Stimulated activated memory B cell treated with anti-CD40 and anti-IgM and Interleukin-4, amounts not matched to agents 10 μg/mL and 1 μg/mL and 100 μg/mL, for 72 hours (primary cell): ENCODE data around the gene LAMC3.

Experiments used
- ATAC-seq: fragments of 150-1000 bp; cut with Tn5 transposase; 2 replicates; pipeline ENCODE4 v1.10.0; 2021
- H3K27ac Mint-ChIP-seq: one replicate; pipeline ENCODE4 v1.8.0; 2022; ENCODE audit warnings: mild to moderate bottlenecking, mixed read lengths
- H3K27me3 Mint-ChIP-seq: one replicate; pipeline ENCODE4 v1.8.0; 2022; ENCODE audit warnings: mixed read lengths
- H3K36me3 Mint-ChIP-seq: one replicate; pipeline ENCODE4 v1.8.0; 2022; ENCODE audit warnings: mixed read lengths
- H3K4me1 Mint-ChIP-seq: one replicate; pipeline ENCODE4 v1.8.0; 2022; ENCODE audit warnings: mixed read lengths
- H3K4me3 Mint-ChIP-seq: one replicate; pipeline ENCODE4 v1.8.0; 2022; ENCODE audit warnings: mild to moderate bottlenecking, moderate library complexity, mixed read lengths
- H3K9me3 Mint-ChIP-seq: one replicate; pipeline ENCODE4 v1.8.0; 2022; ENCODE audit warnings: mixed read lengths

LAMC3 gene

DNA sequence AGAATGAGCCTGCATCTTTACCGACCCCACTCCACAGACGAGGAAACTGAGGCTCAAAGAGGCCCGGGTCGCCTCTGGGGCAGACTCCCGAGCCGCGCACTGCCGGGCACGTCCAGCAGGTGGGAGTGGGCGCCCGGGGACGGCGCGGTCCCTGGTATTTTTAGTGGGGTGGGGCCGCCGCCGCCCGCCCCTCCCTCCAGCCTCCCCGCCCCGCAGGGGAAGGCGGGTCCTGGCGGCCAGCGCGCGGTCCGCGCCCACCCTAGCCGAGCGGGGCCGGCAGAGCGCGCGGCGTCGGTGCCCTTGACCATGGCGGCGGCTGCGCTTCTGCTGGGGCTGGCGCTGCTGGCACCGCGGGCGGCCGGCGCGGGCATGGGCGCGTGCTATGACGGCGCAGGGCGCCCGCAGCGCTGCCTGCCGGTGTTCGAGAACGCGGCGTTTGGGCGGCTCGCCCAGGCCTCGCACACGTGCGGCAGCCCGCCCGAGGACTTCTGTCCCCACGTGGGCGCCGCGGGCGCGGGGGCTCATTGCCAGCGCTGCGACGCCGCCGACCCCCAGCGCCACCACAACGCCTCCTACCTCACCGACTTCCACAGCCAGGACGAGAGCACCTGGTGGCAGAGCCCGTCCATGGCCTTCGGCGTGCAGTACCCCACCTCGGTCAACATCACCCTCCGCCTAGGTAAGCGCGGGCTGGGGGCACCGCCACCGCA, at the start of gene LAMC3:
Gene LAMC3 (plus strand): TSS at position 266 of the 710 bp plus-strand sequence. CDS start 41 bp downstream, at position 307.
- H3K36me3 Mint-ChIP-seq, result no peaks in the 10 kb centered on the region
- peaks cover 75% of the 10 kb centered on the region for H3K27me3 Mint-ChIP-seq
- ATAC-seq, result peak; percentile 37
- H3K4me1 Mint-ChIP-seq, result no peaks in the 10 kb centered on the region
- H3K27ac Mint-ChIP-seq, result no peak within 1 kb of the TSS
- no peaks in the 10 kb centered on the region for H3K9me3 Mint-ChIP-seq
- H3K4me3 Mint-ChIP-seq, result peak within 1 kb of the TSS; percentile 34

DNA sequence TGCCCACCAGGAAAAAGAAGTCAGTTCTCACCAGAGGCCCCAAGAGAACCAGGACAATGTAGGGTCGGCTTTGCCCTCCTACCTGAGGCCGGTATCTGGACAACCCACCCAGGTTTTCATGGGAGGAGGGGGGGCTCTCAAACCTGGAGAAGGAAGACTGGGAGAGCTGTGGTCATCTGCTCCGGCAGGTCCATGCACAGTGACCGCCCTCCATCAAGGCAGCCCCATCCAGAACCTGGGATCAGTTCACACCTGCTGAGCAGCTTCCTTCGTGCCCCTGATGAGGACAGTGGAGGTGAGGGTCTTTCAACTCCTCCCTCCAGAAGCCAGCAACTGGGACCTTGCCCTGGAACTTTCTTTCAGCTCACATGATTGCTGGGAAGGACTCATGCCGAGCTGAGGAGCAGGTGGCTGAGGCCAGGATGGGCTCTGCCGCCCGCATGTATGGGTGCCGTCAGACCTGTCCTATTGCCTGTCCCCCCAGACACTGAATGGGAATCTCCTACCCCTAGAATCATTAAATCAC, 49.1 kb upstream of the LAMC3 start:
- H3K4me3 Mint-ChIP-seq, result no peak overlapping the region
- H3K4me1 Mint-ChIP-seq, result no peaks in the 10 kb centered on the region
- peaks cover 6% of the 10 kb centered on the region for H3K36me3 Mint-ChIP-seq
- peaks cover 11% of the 10 kb centered on the region for H3K27me3 Mint-ChIP-seq
- no peak for ATAC-seq
- H3K27ac Mint-ChIP-seq, result no peak overlapping the region
- peaks cover 6% of the 10 kb centered on the region for H3K9me3 Mint-ChIP-seq

DNA sequence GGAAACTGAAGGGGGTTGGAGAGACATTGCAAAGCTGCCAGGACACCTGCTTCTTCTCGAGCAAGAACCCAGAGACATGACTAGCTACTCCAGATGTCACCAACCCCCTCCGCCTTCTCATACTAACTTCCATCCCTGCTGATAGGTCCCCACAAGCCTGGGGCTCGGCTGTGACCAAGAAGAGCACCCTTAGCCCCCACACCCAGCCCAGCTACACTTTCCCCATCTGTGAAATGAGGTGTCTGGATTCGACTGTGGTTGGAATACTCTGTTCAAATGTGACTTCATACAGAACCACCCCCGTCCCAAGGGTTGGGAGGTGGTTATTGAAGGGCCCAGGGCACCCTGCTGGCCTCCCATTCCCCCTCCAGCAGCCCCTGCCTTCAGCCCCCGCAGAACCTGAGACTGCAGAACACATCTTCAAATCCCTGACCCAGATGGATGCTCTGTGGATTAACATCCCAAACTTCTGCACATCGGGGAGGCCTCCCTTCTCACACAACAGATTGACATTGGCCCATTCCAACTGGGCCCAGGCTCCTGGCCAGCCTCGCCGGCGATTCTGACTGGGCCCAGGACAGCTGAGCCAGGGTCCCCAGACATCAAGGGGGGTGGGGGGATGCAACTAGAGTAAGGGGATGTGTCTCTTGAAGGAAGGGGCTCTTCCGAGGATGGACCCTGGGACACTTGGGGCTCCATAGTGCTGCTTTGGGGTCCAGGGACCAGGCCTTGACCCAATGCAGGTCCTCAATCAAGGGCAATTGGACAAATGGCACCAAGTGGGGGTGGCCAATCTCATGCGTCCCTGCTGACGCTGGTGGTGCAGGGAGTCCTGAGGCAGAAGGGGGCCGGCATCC, 48.2 kb upstream of the LAMC3 start:
- Mint-ChIP-seq H3K4me1 (no peaks in the 10 kb centered on the region), H3K36me3 (peaks cover 6% of the 10 kb centered on the region), H3K9me3 (peaks cover 6% of the 10 kb centered on the region), H3K27ac (no peak overlapping the region), H3K27me3 (peaks cover 11% of the 10 kb centered on the region), H3K4me3 (no peak overlapping the region)
- ATAC-seq, result no peak

DNA sequence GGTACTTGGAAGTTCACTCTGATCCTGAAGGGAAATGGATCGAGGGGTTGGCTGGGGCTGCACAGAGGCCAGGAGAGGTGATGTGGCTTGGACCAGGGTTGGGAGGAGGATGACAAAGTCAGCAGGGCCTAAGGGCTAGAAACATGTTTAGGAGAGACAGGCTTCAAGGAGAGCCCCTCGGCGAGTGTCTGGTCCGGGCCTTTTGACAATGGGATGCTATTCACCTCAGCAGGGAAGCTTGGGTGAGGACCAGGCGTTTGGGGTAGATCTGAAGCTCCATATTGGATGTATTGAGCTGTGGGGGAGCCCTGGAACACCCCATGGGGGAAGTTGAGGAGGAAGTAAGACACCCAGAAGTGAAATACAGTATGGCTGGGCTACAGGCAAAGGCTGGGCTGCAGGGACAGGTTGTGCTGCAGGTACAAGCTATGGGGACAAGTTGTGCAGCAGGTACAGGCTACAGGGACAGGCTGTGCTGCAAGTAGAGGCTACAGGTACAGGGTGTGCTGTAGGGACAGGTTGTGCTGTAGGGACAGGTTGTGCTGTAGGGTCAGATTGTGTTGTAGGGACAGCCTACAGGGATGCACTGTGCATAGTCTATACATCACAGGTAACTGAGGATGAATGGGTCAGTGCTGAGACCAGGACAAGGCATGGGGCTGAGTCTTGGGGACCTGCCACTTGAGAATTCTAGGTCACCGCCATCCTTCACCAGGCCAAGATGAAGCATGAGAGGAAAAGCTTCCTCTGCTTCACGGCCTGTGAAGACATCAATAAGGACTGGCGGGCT, 47.3 kb upstream of the LAMC3 start:
- peaks cover 6% of the 10 kb centered on the region for H3K36me3 Mint-ChIP-seq
- no peak overlapping the region for H3K27ac Mint-ChIP-seq
- no peak for ATAC-seq
- no peak overlapping the region for H3K4me3 Mint-ChIP-seq
- H3K27me3 Mint-ChIP-seq, result peaks cover 15% of the 10 kb centered on the region
- H3K4me1 Mint-ChIP-seq, result no peaks in the 10 kb centered on the region
- peaks cover 6% of the 10 kb centered on the region for H3K9me3 Mint-ChIP-seq

DNA sequence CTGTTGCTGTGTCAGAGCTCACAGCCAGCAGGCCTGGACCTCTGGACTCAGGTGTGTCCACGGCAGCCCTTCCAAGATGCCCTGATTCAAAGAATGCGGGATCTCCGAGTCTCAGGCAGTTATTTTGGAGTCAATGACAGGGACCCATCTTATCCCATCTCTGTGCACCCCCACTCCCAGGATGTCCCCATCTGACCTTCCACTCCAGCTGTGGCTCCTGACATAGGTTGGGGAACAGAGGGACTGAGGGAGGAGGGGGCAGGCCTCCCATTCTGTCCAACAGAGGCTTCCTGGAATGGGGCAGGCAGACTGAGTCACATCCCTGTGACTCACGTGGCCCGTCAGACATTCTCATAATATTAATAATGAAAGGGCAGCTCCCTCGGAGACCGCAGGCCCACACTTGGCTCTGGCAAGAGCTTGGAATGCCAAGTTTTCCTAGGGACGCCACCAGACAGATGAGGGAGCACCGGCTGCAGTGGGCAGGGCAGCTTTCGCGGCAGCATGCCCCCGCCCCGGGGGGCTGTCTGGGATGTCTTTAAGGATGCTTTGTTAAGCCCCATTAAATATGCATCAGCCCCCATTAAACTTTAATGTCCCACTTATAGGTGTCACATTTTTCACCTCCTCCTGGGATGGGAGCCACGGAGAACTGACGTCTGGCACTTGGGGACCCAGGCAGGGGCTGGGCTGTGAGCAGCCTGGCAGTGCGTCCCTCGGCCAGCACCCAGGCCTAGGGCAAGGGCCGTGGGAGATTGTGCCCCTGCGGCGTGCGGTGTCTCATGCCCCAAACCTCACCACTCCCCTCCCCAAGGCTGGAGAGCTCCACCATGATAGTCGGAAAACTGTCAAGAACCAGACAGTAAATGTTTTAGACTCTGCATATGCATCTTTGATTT, 46.3 kb upstream of the LAMC3 start:
- ATAC-seq, result no peak
- Mint-ChIP-seq H3K4me3 (no peak overlapping the region), H3K27ac (no peak overlapping the region), H3K36me3 (peaks cover 6% of the 10 kb centered on the region), H3K27me3 (peaks cover 20% of the 10 kb centered on the region), H3K4me1 (no peaks in the 10 kb centered on the region), H3K9me3 (peaks cover 6% of the 10 kb centered on the region)

DNA sequence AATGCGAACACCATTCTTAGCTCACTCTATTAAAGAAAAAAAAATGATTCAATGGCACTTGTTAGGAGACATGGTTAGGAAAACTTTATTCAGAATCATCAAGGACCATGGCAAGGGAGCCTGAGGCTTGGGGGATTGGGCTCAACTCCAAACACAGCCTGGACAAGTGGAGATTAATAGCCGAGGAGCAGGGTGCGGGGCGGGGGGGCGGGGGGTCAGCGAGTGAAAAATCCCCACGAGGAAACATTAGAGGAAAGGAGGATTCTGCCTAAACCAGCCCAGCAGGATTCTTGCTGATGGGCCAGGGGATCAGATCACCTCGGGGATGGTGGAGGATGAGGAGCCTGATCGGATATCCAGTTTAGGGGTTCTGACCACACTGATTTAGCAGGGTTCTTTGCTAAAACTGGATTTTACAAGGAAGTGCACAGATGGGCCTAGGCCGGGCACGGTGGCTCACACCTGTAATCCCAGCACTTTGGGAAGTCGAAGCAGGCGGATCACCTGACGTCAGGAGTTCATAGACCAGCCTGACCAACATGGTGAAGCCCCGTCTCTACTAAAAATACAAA, 45.6 kb upstream of the LAMC3 start:
- ATAC-seq, result no peak
- peaks cover 6% of the 10 kb centered on the region for H3K36me3 Mint-ChIP-seq
- peaks cover 6% of the 10 kb centered on the region for H3K9me3 Mint-ChIP-seq
- no peak overlapping the region for H3K27ac Mint-ChIP-seq
- H3K4me3 Mint-ChIP-seq, result no peak overlapping the region
- H3K27me3 Mint-ChIP-seq, result peaks cover 20% of the 10 kb centered on the region
- no peaks in the 10 kb centered on the region for H3K4me1 Mint-ChIP-seq

DNA sequence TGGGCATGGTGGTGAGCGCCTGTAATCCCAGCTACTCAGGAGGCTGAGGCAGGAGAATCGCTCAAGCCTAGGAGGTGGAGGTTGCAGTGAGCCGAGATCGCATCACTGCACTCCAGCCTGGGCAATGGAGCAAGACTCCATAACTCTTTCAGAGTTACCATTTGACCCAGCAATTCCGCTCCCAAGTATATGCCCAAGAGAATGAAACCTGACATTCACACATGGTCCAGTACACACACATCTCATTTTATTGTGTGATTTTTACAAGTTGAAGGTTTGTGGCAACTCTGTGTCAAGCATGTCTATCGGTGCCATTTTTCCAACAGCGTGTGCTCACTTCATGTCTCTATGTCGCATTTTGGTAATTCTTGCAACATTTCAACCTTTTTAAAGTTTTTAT, 45.1 kb upstream of the LAMC3 start:
- H3K4me1 Mint-ChIP-seq, result no peaks in the 10 kb centered on the region
- peaks cover 20% of the 10 kb centered on the region for H3K27me3 Mint-ChIP-seq
- peaks cover 6% of the 10 kb centered on the region for H3K36me3 Mint-ChIP-seq

DNA sequence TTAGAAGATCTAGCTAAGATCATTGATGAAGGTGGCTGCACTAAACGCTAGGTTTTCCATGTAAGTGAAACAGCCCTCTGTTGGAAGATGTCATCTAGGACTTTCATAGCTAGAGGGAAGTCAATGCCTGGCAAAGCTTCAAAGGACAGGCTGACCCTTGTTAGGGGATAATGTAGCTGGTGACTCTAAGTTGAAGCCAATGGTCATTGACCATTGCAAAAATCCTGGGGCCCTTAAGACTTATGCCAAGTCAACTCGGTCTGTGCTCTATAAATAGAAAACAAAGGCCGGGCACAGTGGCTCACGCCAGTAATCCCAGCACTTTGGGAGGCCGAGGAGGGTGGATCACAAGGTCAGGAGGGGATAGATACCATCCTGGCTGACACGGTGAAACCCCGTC, 43.3 kb upstream of the LAMC3 start:
- no peak overlapping the region for H3K4me3 Mint-ChIP-seq
- no peak for ATAC-seq
- H3K4me1 Mint-ChIP-seq, result no peaks in the 10 kb centered on the region
- peaks cover 25% of the 10 kb centered on the region for H3K27me3 Mint-ChIP-seq
- no peaks in the 10 kb centered on the region for H3K9me3 Mint-ChIP-seq
- peaks cover 6% of the 10 kb centered on the region for H3K36me3 Mint-ChIP-seq
- no peak overlapping the region for H3K27ac Mint-ChIP-seq

More for the DNA sequence above, 45.1 kb upstream of the LAMC3 start:
- Mint-ChIP-seq H3K4me3 (no peak overlapping the region), H3K27ac (no peak overlapping the region), H3K9me3 (peaks cover 1% of the 10 kb centered on the region)
- no peak for ATAC-seq

DNA sequence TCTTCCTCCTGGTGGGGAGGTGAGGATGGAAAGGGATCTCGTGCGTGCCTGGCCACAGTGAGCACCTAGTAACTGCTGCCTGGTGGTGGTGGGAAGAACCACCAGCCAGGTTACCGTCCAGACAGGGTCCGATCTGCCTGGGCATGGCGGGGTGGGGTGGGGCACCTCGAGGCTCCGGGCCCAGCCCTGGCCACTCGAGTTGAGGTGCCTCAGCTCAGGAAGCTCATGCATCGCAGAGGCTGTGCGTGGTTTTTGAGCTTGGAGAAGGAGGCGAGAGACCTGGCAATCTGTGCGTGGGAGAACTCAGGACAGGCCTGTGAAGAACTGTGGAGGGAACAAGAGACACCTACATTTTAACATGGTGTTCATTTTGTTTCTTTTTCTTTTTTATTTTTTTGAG, 38.9 kb upstream of the LAMC3 start:
- H3K27me3 Mint-ChIP-seq, result peaks cover 53% of the 10 kb centered on the region
- peaks cover 3% of the 10 kb centered on the region for H3K9me3 Mint-ChIP-seq
- no peak for ATAC-seq
- H3K36me3 Mint-ChIP-seq, result no peaks in the 10 kb centered on the region
- H3K4me3 Mint-ChIP-seq, result no peak overlapping the region
- no peaks in the 10 kb centered on the region for H3K4me1 Mint-ChIP-seq
- H3K27ac Mint-ChIP-seq, result no peak overlapping the region

DNA sequence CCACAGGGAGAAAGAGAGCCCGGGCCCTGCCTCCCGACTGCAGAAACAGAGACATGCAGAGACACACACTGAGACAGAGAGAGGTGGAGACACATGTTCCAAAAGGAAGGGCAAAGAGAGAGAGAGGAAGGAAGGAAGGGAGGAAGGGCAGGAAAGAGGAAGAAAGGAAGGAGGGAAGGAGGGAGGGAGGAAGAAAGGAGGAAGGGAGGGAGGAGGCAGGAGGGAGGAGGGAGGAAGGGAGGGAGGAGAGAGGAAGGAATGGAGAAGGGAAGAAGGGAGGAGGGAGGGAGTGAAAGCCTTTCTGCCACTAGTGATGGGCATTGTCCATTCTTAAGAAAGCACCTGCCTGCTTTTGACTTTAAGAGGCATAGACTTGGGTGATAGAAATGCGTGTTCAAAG, 38.1 kb upstream of the LAMC3 start:
- Mint-ChIP-seq H3K27ac (no peak overlapping the region), H3K27me3 (peaks cover 53% of the 10 kb centered on the region), H3K4me3 (no peak overlapping the region), H3K4me1 (no peaks in the 10 kb centered on the region), H3K36me3 (no peaks in the 10 kb centered on the region), H3K9me3 (peaks cover 3% of the 10 kb centered on the region)
- ATAC-seq, result no peak

DNA sequence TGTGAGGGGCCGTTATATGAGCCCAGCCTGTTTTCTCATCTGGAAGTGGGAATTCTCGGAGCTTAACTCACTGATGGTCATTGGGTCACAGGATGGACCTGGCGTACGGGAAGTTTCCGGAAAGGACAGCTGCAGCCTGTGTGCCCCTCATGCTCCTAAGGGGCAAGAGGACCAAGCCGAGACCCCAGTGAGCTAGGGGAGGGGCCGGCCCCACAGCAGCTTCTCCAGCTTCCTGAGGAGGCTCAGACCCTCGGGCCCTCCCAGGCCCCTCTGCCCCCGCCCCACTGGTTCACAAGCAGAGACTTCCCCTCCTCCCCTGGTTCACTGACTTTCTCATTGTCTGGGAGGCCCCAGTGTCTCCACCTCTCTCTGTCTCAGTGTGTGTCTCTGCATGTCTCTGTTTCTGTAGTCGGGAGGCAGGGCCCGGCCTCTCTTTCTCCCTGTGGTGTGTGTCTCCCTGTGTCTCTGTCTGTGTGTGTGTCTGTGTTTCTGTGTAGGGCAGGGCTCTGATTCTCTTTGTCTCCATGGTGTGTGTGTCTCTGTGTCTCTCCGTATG, 37.6 kb upstream of the LAMC3 start:
- no peak overlapping the region for H3K27ac Mint-ChIP-seq
- no peak for ATAC-seq
- H3K36me3 Mint-ChIP-seq, result no peaks in the 10 kb centered on the region

DNA sequence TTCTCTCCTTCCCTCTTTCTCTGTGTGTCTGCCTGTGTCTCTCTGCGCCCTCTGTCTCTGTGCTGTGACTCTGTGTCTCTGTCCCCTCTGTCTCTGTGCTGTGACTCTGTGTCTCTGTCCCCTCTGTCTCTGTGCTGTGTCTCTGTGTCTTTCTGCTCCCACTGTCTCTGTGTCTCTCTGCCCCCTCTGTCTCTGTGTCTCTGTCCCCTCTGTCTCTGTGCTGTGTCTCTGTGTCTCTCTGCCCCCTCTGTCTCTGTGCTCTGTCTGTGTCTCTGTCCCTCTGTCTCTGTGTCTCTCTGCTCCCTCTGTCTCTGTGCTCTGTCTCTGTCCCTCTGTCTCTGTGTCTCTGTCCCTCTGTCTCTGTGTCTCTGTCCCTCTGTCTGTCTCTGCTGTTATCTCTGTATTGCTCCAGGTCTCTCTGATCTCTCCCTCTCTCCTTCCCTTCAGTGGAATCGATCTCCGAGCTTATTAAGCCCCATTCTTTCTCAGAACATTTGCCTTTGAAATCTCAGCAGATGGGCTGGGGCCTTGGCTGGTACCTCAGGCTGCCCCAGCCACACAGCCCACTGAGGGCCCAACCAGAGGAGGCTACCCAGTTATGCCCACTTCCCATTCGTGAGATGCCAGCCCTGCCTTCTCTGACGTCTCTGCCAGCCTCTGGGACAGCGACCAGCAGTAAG, 36.6 kb upstream of the LAMC3 start:
- Mint-ChIP-seq H3K4me1 (no peaks in the 10 kb centered on the region), H3K4me3 (no peak overlapping the region), H3K9me3 (peaks cover 3% of the 10 kb centered on the region), H3K27me3 (peaks cover 50% of the 10 kb centered on the region), H3K36me3 (no peaks in the 10 kb centered on the region), H3K27ac (no peak overlapping the region)
- no peak for ATAC-seq

More for the DNA sequence above, 37.6 kb upstream of the LAMC3 start:
- Mint-ChIP-seq H3K27me3 (peaks cover 53% of the 10 kb centered on the region), H3K9me3 (peaks cover 3% of the 10 kb centered on the region), H3K4me1 (no peaks in the 10 kb centered on the region), H3K4me3 (no peak overlapping the region)

DNA sequence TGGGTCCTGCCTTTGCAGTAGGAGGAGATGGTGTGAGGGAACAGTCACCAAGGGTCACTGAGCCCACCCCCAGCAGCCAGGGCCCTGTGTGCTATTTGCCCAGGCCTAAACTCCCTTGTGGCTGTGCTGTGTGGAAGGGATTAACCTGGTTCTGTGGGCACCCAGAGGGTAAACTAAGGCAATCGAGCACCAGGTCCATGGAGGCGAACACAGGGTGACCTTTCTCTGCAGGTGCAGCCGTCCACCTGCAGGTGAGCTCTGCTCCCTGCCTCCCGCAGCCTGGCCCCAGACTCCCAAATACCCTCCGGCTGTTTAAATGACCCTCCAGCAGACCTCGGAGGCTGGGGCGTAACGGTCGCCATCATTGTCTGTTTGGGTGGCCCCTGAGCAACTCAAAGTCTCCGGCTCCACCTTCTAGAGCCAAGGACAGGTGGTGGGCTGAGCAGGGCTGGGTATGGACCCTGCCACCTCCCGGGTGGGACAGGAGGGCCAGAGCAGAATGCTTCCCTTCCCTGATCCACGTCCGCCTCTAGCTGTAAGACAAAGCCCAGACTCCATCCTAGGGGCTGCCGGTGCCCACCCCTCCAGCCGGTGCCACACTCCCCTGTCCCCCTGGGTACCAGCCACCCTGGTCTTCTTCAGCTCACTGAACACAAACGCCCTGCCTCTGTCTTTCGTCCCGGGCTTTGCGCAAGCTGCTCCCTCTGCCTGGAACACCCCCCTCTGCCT, 35.9 kb upstream of the LAMC3 start:
- ATAC-seq, result no peak
- Mint-ChIP-seq H3K36me3 (no peaks in the 10 kb centered on the region), H3K9me3 (peaks cover 3% of the 10 kb centered on the region), H3K4me3 (no peak overlapping the region), H3K27ac (no peak overlapping the region), H3K4me1 (no peaks in the 10 kb centered on the region), H3K27me3 (peaks cover 55% of the 10 kb centered on the region)
